Measurements from ENCODE around the gene JPH3. TPM values are rescaled to one million over a fixed set of nuclear protein-coding genes. Genes with fewer than 3 reads are reported as not detected.
"Not testable (repeated sequence)": the region's sequence is repeated elsewhere in the genome, so short reads cannot be mapped to it uniquely, and the experiment has no call there.

JPH3 gene
- total RNA-seq, 1 experiment from 2014 or later, result 39.0 TPM

- no peaks in the 10 kb centered on the region for H3K36me3 Mint-ChIP-seq
- H3K9me3 Mint-ChIP-seq, result peaks cover 6% of the 10 kb centered on the region
Observed at GRCh38 chr16:87576171-87576570, 26.1 kb upstream of the JPH3 start.

GRCh38 chr16:87578142-87578930 is 24.0 kb upstream of the JPH3 start:
- H3K36me3 Mint-ChIP-seq; H3K27ac Mint-ChIP-seq; ATAC-seq; DNase-seq (ENCODE audit: low spot score); CTCF ChIA-PET; H3K4me3 Mint-ChIP-seq; H3K27me3 Mint-ChIP-seq (ENCODE audit: low read depth); POLR2A ChIA-PET; H3K9me3 Mint-ChIP-seq: not testable (repeated sequence)
- H3K4me1 Mint-ChIP-seq, result peaks cover 34% of the 10 kb centered on the region

More at GRCh38 chr16:87576171-87576570, 26.1 kb upstream of the JPH3 start:
- H3K4me3 Mint-ChIP-seq, result peak overlapping the region; percentile 31; the same call in 1 of the 2 replicates
- DNase-seq (ENCODE audit: low spot score) (peak; percentile 64), ATAC-seq (peak; percentile 68)
- TF ChIP-seq PRRX2 (CRISPR knock-in tag; IDR thresholded peaks at IDR 0.05) (no peak), JAZF1 (CRISPR knock-in tag; IDR thresholded peaks at IDR 0.05) (no peak), USF2 (CRISPR knock-in tag; IDR thresholded peaks at IDR 0.05) (no peak), TCF7 (CRISPR knock-in tag; IDR thresholded peaks at IDR 0.05; ENCODE audit: low read depth) (no peak), STAT6 (CRISPR knock-in tag; conservative IDR thresholded peaks at IDR 0.05; ENCODE audit: low read depth) (no peak), EMX1 (CRISPR knock-in tag; IDR thresholded peaks at IDR 0.05) (no peak), AFF4 (CRISPR knock-in tag; IDR thresholded peaks at IDR 0.05; ENCODE audit: borderline replicate concordance) (no peak), IRF2 (CRISPR knock-in tag; IDR thresholded peaks at IDR 0.05; ENCODE audit: borderline replicate concordance, low read depth) (no peak), ATF2 (CRISPR knock-in tag; IDR thresholded peaks at IDR 0.05; ENCODE audit: borderline replicate concordance, low read depth) (no peak)
- ChIA-PET CTCF (interaction anchor here (0.8 to 3.2 kb wide), 6 partner anchors 12 to 115 kb away, joined by 3 to 33 read pairs (median 4); no protein-coding TSS in a partner anchor), POLR2A (interaction anchor here (0.7 kb wide), 1 partner anchor 115 kb away, joined by 3 read pairs; no protein-coding TSS in a partner anchor)
- no peaks in the 10 kb centered on the region; the same call in 1 of the 2 replicates for H3K27me3 Mint-ChIP-seq (ENCODE audit: low read depth)
- peaks cover 29% of the 10 kb centered on the region for H3K4me1 Mint-ChIP-seq
- peak overlapping the region; percentile 85; the same call in 1 of the 2 replicates for H3K27ac Mint-ChIP-seq

- Mint-ChIP-seq H3K4me1 (peaks cover 37% of the 10 kb centered on the region), H3K36me3 (no peaks in the 10 kb centered on the region), H3K4me3 (no peak overlapping the region), H3K27ac (no peak overlapping the region), H3K27me3 (ENCODE audit: low read depth) (no peaks in the 10 kb centered on the region), H3K9me3 (peaks cover 6% of the 10 kb centered on the region)
- no peak for ATAC-seq
- no peak for DNase-seq (ENCODE audit: low spot score)
- ChIA-PET CTCF (interaction anchor here (0.7 to 1.3 kb wide), 2 partner anchors 9 to 21 kb away, joined by 3 to 4 read pairs; no protein-coding TSS in a partner anchor), POLR2A (no interaction called here)
- TF ChIP-seq ATF3 (CRISPR knock-in tag; conservative IDR thresholded peaks at IDR 0.05), result no peak
- no peak for TF ChIP-seq ZMAT4 (CRISPR knock-in tag; IDR thresholded peaks at IDR 0.05)
- TF ChIP-seq TP53 (CRISPR knock-in tag; IDR thresholded peaks at IDR 0.05), result no peak
- TF ChIP-seq FOXJ3 (CRISPR knock-in tag; IDR thresholded peaks at IDR 0.05; ENCODE audit: borderline replicate concordance), result no peak
- TF ChIP-seq ZNF138 (CRISPR knock-in tag; conservative IDR thresholded peaks at IDR 0.05), result no peak
- no peak for TF ChIP-seq TCF7 (CRISPR knock-in tag; IDR thresholded peaks at IDR 0.05; ENCODE audit: low read depth)
- no peak for TF ChIP-seq CREB1 (CRISPR knock-in tag; IDR thresholded peaks at IDR 0.05)
- no peak for TF ChIP-seq ELF4 (CRISPR knock-in tag; IDR thresholded peaks at IDR 0.05; ENCODE audit: low read depth)
- no peak for TF ChIP-seq ZBTB43 (CRISPR knock-in tag; IDR thresholded peaks at IDR 0.05)
- no peak for TF ChIP-seq ZNF396 (CRISPR knock-in tag; IDR thresholded peaks at IDR 0.05; ENCODE audit: borderline replicate concordance)
- no peak for TF ChIP-seq ZNF423 (CRISPR knock-in tag; IDR thresholded peaks at IDR 0.05)
Observed at GRCh38 chr16:87579691-87580090, 22.6 kb upstream of the JPH3 start.
